NB4 (cell line): ENCODE data around the gene RGS3.

Experiments
- DNase-seq: peaks from one replicate; pipeline ENCODE4 v3.0.0; 2010; ENCODE audit warnings: low read depth
- H3K4me3 ChIP-seq: one replicate; pipeline ENCODE4 v1.5.1; 2011; ENCODE audit warnings: mild to moderate bottlenecking, low read depth, low read length, moderate library complexity
- CTCF ChIP-seq: IDR thresholded peaks from one replicate; pipeline ENCODE4 v1.5.1; 2012; ENCODE audit warnings: low read depth, low read length
- MAX ChIP-seq: IDR thresholded peaks from 2 replicates; pipeline ENCODE4 v1.6.1; 2011; ENCODE audit warnings: low read depth, low read length
- MYC ChIP-seq: IDR thresholded peaks from 2 replicates; pipeline ENCODE4 v1.6.1; 2011; ENCODE audit warnings: low read depth, low read length
- POLR2A ChIP-seq: IDR thresholded peaks from 2 replicates; pipeline ENCODE4 v1.6.1; 2011; ENCODE audit warnings: mild to moderate bottlenecking; ENCODE audit not compliant: insufficient read length; ENCODE audit errors: extremely low read depth

The RGS3 gene

GRCh38 chr9:113538131-113538530, 74.6 kb downstream of the RGS3 start:
- TF ChIP-seq CTCF: no peak
- TF ChIP-seq MYC: no peak
- no peak for DNase-seq
- no peak overlapping the region for H3K4me3 ChIP-seq

GRCh38 chr9:113538701-113539430, 75.3 kb downstream of the RGS3 start:
- TF ChIP-seq MYC (no peak), CTCF (no peak), POLR2A (no peak), MAX (no peak)
- no peak overlapping the region for H3K4me3 ChIP-seq
- no peak for DNase-seq

- H3K4me3 ChIP-seq: no peak overlapping the region
- no peak for DNase-seq
- TF ChIP-seq POLR2A: no peak
Measured at GRCh38 chr9:113540466-113540865, 76.9 kb downstream of the RGS3 start.

GRCh38 chr9:113541019-113541900, 77.7 kb downstream of the RGS3 start:
- no peak overlapping the region for H3K4me3 ChIP-seq
- DNase-seq: peak; percentile 28
- TF ChIP-seq MYC: no peak
- no peak for TF ChIP-seq CTCF
- no peak for TF ChIP-seq POLR2A
- TF ChIP-seq MAX: no peak

- no peak for DNase-seq
- TF ChIP-seq CTCF (no peak), MAX (no peak), POLR2A (no peak), MYC (no peak)
- H3K4me3 ChIP-seq: no peak overlapping the region
Measured at GRCh38 chr9:113542006-113542405, 78.5 kb downstream of the RGS3 start.

- no peak overlapping the region for H3K4me3 ChIP-seq
- TF ChIP-seq MAX: no peak
- TF ChIP-seq CTCF: no peak
- no peak for TF ChIP-seq MYC
- no peak for TF ChIP-seq POLR2A
- no peak for DNase-seq
Measured at GRCh38 chr9:113542741-113543140, 79.2 kb downstream of the RGS3 start.
